Measurements from ENCODE around the gene KLHL17.

KLHL17 gene

GRCh38 chr1:930633-931138, 29.7 kb upstream of the KLHL17 start:
- TF ChIP-seq, protein P1, sequence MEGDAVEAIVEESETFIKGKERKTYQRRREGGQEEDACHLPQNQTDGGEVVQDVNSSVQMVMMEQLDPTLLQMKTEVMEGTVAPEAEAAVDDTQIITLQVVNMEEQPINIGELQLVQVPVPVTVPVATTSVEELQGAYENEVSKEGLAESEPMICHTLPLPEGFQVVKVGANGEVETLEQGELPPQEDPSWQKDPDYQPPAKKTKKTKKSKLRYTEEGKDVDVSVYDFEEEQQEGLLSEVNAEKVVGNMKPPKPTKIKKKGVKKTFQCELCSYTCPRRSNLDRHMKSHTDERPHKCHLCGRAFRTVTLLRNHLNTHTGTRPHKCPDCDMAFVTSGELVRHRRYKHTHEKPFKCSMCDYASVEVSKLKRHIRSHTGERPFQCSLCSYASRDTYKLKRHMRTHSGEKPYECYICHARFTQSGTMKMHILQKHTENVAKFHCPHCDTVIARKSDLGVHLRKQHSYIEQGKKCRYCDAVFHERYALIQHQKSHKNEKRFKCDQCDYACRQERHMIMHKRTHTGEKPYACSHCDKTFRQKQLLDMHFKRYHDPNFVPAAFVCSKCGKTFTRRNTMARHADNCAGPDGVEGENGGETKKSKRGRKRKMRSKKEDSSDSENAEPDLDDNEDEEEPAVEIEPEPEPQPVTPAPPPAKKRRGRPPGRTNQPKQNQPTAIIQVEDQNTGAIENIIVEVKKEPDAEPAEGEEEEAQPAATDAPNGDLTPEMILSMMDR (IDR thresholded peaks at IDR 0.05): no peak
- H3K4me1 Mint-ChIP-seq: peaks cover 57% of the 10 kb centered on the region
- no peak overlapping the region for H3K27ac Mint-ChIP-seq
- peaks cover 87% of the 10 kb centered on the region for H3K27me3 Mint-ChIP-seq (ENCODE audit: low read depth, poor library complexity)
- no peak overlapping the region for H3K4me3 Mint-ChIP-seq
- H3K36me3 Mint-ChIP-seq (ENCODE audit: low read depth): peaks cover 29% of the 10 kb centered on the region
- no peak for DNase-seq
- H3K9me3 Mint-ChIP-seq: no peaks in the 10 kb centered on the region

DNA sequence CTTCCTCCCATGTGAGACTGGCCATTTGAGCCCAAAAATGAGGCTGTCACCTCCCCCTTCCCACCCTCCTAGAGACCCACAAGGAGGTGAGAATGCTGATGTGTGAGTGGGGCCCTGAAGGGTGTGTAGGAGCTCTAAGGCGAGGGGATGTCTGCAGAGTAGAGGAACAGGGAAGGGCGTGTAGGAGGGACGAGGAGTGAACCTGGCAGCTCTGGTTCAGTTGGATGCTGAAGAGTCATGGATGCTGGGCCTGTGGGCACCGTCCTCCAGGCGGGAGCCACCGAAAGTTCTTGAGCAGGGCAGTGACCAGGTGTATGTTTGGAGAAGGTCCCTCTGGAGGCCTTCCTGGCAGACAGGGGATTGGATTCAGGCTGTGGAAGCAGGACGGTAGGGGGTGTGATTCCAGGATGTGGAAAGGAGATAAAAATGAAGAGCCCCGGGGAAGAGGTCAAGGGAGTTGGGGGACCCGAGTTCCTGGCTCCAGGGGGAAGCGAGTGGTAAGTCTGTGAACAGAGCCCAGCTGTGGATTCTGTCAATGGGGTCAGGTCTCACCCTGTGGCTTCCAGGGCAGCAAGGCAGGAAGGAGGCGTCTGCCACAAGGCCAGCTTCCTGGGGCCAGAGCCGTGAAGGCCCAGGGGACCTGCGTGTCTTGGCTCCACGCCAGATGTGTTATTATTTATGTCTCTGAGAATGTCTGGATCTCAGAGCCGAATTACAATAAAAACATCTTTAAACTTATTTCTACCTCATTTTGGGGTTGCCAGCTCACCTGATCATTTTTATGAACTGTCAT, 28.8 kb upstream of the KLHL17 start:
- Mint-ChIP-seq H3K9me3 (no peaks in the 10 kb centered on the region), H3K4me1 (peaks cover 52% of the 10 kb centered on the region), H3K27ac (no peak overlapping the region), H3K4me3 (peak overlapping the region; percentile 61), H3K36me3 (ENCODE audit: low read depth) (peaks cover 25% of the 10 kb centered on the region), H3K27me3 (ENCODE audit: low read depth, poor library complexity) (peaks cover 83% of the 10 kb centered on the region)
- TF ChIP-seq, protein P1 (IDR thresholded peaks at IDR 0.05): no peak
- no peak for DNase-seq

DNA sequence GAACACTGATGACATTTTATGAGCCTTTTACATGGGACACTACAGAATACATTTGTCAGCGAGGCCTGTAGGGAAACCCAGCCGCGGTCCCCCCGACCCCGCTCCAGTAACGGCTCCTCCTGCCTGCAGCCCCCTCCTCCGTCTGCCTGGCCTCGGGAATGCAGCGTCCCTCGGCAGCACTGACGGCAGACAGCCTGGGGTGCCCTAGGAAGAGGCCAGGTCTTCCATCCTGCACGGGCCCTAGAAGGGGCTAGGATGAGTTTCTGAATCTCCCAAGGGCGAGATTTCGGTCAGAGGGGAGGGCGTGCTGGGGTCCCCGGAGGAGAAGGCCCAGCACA, 28.2 kb upstream of the KLHL17 start:
- no peak for DNase-seq
- Mint-ChIP-seq H3K4me3 (no peak overlapping the region), H3K9me3 (no peaks in the 10 kb centered on the region), H3K27ac (no peak overlapping the region), H3K4me1 (peaks cover 50% of the 10 kb centered on the region), H3K27me3 (ENCODE audit: low read depth, poor library complexity) (peaks cover 83% of the 10 kb centered on the region), H3K36me3 (ENCODE audit: low read depth) (peaks cover 23% of the 10 kb centered on the region)
- TF ChIP-seq, protein P1 (IDR thresholded peaks at IDR 0.05): no peak

- Mint-ChIP-seq H3K27ac (no peak overlapping the region), H3K4me3 (no peak overlapping the region), H3K9me3 (no peaks in the 10 kb centered on the region), H3K4me1 (peaks cover 54% of the 10 kb centered on the region), H3K36me3 (ENCODE audit: low read depth) (peaks cover 23% of the 10 kb centered on the region), H3K27me3 (ENCODE audit: low read depth, poor library complexity) (peaks cover 83% of the 10 kb centered on the region)
- TF ChIP-seq, protein P1 (IDR thresholded peaks at IDR 0.05): no peak
- no peak for DNase-seq
Measured at GRCh38 chr1:932776-933602, 27.4 kb upstream of the KLHL17 start.

DNA sequence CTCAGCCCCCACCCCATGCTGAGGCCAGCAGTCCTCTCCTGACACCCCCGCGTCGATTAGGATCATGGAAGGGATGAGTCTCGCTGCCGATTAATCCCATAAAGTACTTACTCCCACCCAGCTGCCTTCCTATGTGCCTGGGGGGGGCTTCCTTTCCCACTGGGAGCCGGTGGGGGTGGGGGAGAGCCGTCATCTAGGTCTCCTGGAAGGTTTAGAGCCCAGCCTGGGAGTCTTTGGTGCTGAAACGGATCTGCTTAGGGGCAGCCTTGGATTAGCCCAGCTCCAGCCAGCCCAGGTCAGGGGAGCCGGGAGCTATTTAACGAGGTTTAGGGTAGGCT, 26.8 kb upstream of the KLHL17 start:
- TF ChIP-seq, protein P1 (IDR thresholded peaks at IDR 0.05): no peak
- H3K36me3 Mint-ChIP-seq (ENCODE audit: low read depth): peaks cover 23% of the 10 kb centered on the region
- no peak for DNase-seq
- no peak overlapping the region for H3K27ac Mint-ChIP-seq
- peaks cover 55% of the 10 kb centered on the region for H3K4me1 Mint-ChIP-seq
- H3K4me3 Mint-ChIP-seq: no peak overlapping the region
- H3K27me3 Mint-ChIP-seq (ENCODE audit: low read depth, poor library complexity): peaks cover 83% of the 10 kb centered on the region
- H3K9me3 Mint-ChIP-seq: no peaks in the 10 kb centered on the region

Data from nephron progenitor cell (in vitro differentiated cells).